HEK293T (cell line): ENCODE results near the gene BRD4.

Experiments used
- BHLHE40 ChIP-seq: fragments of 450-650 bp; IDR thresholded peaks from 2 replicates; pipeline ENCODE4 v1.6.1; 2016; ENCODE audit warnings: mild to moderate bottlenecking, moderate library complexity, borderline replicate concordance
- CTBP1 ChIP-seq: fragments of 450-650 bp; IDR thresholded peaks from 2 replicates; pipeline ENCODE4 v1.6.1; 2016; ENCODE audit warnings: borderline replicate concordance
- ELF4 ChIP-seq: fragments of 450-650 bp; IDR thresholded peaks from 2 replicates; pipeline ENCODE4 v1.6.1; 2017; ENCODE audit warnings: antibody characterized with exemption
- FOXK2 ChIP-seq: fragments of 450-650 bp; IDR thresholded peaks from 2 replicates; pipeline ENCODE4 v1.6.1; 2016; ENCODE audit warnings: mild to moderate bottlenecking
- FOXM1 ChIP-seq: fragments of 450-650 bp; IDR thresholded peaks from 2 replicates; pipeline ENCODE4 v1.6.1; 2017; ENCODE audit warnings: mild to moderate bottlenecking, borderline replicate concordance
- HDGF ChIP-seq: fragments of 450-650 bp; IDR thresholded peaks from 2 replicates; pipeline ENCODE4 v1.6.1; 2017; ENCODE audit warnings: antibody characterized with exemption, borderline replicate concordance
- L3MBTL2 ChIP-seq: fragments of 450-650 bp; conservative IDR thresholded peaks from 2 replicates; pipeline ENCODE4 v1.6.1; 2016; ENCODE audit warnings: mild to moderate bottlenecking
- LEF1 ChIP-seq: fragments of 450-650 bp; IDR thresholded peaks from 2 replicates; pipeline ENCODE4 v1.6.1; 2017; ENCODE audit warnings: mild to moderate bottlenecking, borderline replicate concordance
- SP1 ChIP-seq: fragments of 450-650 bp; IDR thresholded peaks from 2 replicates; pipeline ENCODE4 v1.6.1; 2017
- SUZ12 ChIP-seq: fragments of 450-650 bp; IDR thresholded peaks from 2 replicates; pipeline ENCODE4 v1.6.1; 2016; ENCODE audit warnings: mild to moderate bottlenecking

DNA sequence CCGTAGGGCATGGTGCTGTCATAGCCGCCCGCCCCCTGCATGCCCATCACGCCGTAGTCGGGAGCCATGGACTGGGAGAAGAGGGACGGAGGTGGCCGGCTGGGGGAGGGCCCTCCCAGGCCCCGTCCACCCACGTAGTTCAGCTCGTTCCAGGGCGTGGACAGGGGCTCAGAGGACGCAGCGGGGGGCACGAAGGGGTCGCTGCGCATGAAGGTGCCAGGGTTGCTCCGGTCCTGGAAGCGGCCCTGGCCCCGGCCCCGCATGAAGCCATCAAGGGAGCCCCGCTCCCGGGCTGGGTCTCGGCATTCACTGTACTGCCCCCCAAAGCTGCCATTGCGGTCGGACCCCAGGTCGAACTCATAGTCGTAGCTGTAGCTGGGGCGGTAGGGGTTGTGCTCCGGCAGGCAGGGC lies 40.6 kb upstream of the BRD4 start:
- TF ChIP-seq BHLHE40 (no peak), FOXK2 (no peak), ELF4 (no peak), SUZ12 (no peak), SP1 (no peak), LEF1 (no peak), L3MBTL2 (no peak), HDGF (no peak), FOXM1 (no peak), CTBP1 (no peak)
